NT2/D1 (cell line): ENCODE results near the gene COBL.

Experiments
- DNase-seq: peaks from one replicate; pipeline ENCODE4 v3.0.0-alpha.2; 2011; ENCODE audit warnings: low read depth, low spot score
- H3K27me3 ChIP-seq: 2 replicates; pipeline ENCODE4 v1.6.0; 2011; ENCODE audit warnings: mild to moderate bottlenecking; ENCODE audit not compliant: insufficient read length, insufficient read depth
- H3K36me3 ChIP-seq: 2 replicates; pipeline ENCODE4 v1.6.1; 2011; ENCODE audit warnings: mild to moderate bottlenecking, low read length, mixed read lengths; ENCODE audit not compliant: insufficient read depth, insufficient read length
- H3K4me1 ChIP-seq: 2 replicates; pipeline ENCODE4 v1.5.1; 2011; ENCODE audit not compliant: insufficient read depth, insufficient read length
- H3K4me3 ChIP-seq: 2 replicates; pipeline ENCODE4 v1.5.1; 2011; ENCODE audit warnings: low read depth; ENCODE audit not compliant: insufficient read length
- H3K9ac ChIP-seq: 2 replicates; pipeline ENCODE4 v1.6.0; 2011; ENCODE audit warnings: low read depth; ENCODE audit not compliant: insufficient read length
- H3K9me3 ChIP-seq: 2 replicates; pipeline ENCODE4 v1.5.1; 2011; ENCODE audit warnings: mild to moderate bottlenecking, low read length; ENCODE audit not compliant: insufficient read depth
- SUZ12 ChIP-seq: IDR thresholded peaks from 2 replicates; pipeline ENCODE4 v1.6.1; 2011; ENCODE audit not compliant: insufficient read length, insufficient read depth; ENCODE audit errors: extremely low read depth
- YY1 ChIP-seq: IDR thresholded peaks from 2 replicates; pipeline ENCODE4 v1.6.1; 2011; ENCODE audit not compliant: insufficient read length, insufficient read depth
- ZNF274 ChIP-seq: IDR thresholded peaks from 2 replicates; pipeline ENCODE4 v1.6.1; 2011; ENCODE audit warnings: mild to moderate bottlenecking, low read depth, low read length

COBL gene

GRCh38 chr7:51134013-51134441, 182.6 kb downstream of the COBL start:
- Histone ChIP-seq H3K4me3 (no peak overlapping the region), H3K36me3 (no peaks in the 10 kb centered on the region), H3K27me3 (no peaks in the 10 kb centered on the region), H3K4me1 (no peaks in the 10 kb centered on the region), H3K9me3 (peaks cover 15% of the 10 kb centered on the region; the same call in 1 of the 2 replicates), H3K9ac (no peak overlapping the region)
- TF ChIP-seq SUZ12 (no peak), ZNF274 (no peak), YY1 (no peak)
- DNase-seq: no peak

GRCh38 chr7:51132661-51133060, 183.9 kb downstream of the COBL start:
- no peak for DNase-seq
- no peaks in the 10 kb centered on the region for H3K27me3 ChIP-seq
- H3K9me3 ChIP-seq: peaks cover 15% of the 10 kb centered on the region; the same call in 1 of the 2 replicates
- no peaks in the 10 kb centered on the region for H3K4me1 ChIP-seq
- H3K4me3 ChIP-seq: no peak overlapping the region
- H3K36me3 ChIP-seq: no peaks in the 10 kb centered on the region
- no peak for TF ChIP-seq ZNF274
- TF ChIP-seq SUZ12: no peak
- TF ChIP-seq YY1: no peak
- no peak overlapping the region for H3K9ac ChIP-seq

- H3K4me1 ChIP-seq: no peaks in the 10 kb centered on the region
- peaks cover 15% of the 10 kb centered on the region; the same call in 1 of the 2 replicates for H3K9me3 ChIP-seq
- no peaks in the 10 kb centered on the region for H3K27me3 ChIP-seq
- no peak overlapping the region for H3K4me3 ChIP-seq
- DNase-seq: no peak
- no peaks in the 10 kb centered on the region for H3K36me3 ChIP-seq
- no peak overlapping the region for H3K9ac ChIP-seq
- TF ChIP-seq YY1: no peak
- TF ChIP-seq ZNF274: no peak
- TF ChIP-seq SUZ12: no peak
Observed at GRCh38 chr7:51129527-51130472, 186.8 kb downstream of the COBL start.

- H3K36me3 ChIP-seq: no peaks in the 10 kb centered on the region
- H3K4me1 ChIP-seq: no peaks in the 10 kb centered on the region
- no peaks in the 10 kb centered on the region for H3K27me3 ChIP-seq
- no peak overlapping the region for H3K4me3 ChIP-seq
- no peak for DNase-seq
- TF ChIP-seq ZNF274 (no peak), SUZ12 (no peak), YY1 (no peak)
- H3K9ac ChIP-seq: no peak overlapping the region
- H3K9me3 ChIP-seq: peaks cover 15% of the 10 kb centered on the region; the same call in 1 of the 2 replicates
Observed at GRCh38 chr7:51128545-51129435, 187.8 kb downstream of the COBL start.

GRCh38 chr7:51127618-51127904, 189.0 kb downstream of the COBL start:
- Histone ChIP-seq H3K4me1 (no peaks in the 10 kb centered on the region), H3K9me3 (0 out of 2 replicates have a peak, but pooled peaks cover 6% of the 10 kb centered on the region), H3K27me3 (no peaks in the 10 kb centered on the region), H3K36me3 (no peaks in the 10 kb centered on the region), H3K9ac (no peak overlapping the region), H3K4me3 (no peak overlapping the region)
- DNase-seq: no peak
- no peak for TF ChIP-seq YY1

GRCh38 chr7:51126813-51127617, 189.6 kb downstream of the COBL start:
- DNase-seq: no peak
- no peak overlapping the region for H3K9ac ChIP-seq
- H3K4me3 ChIP-seq: no peak overlapping the region
- H3K9me3 ChIP-seq: 0 out of 2 replicates have a peak, but pooled peaks cover under 1% of the 10 kb centered on the region
- TF ChIP-seq YY1 (no peak), ZNF274 (no peak)
- peaks cover 3% of the 10 kb centered on the region for H3K4me1 ChIP-seq
- H3K36me3 ChIP-seq: no peaks in the 10 kb centered on the region
- H3K27me3 ChIP-seq: no peaks in the 10 kb centered on the region

- no peaks in the 10 kb centered on the region for H3K27me3 ChIP-seq
- peaks cover 3% of the 10 kb centered on the region for H3K4me1 ChIP-seq
- no peak for DNase-seq
Observed at GRCh38 chr7:51126324-51126723, 190.3 kb downstream of the COBL start.

More at GRCh38 chr7:51126324-51126723, 190.3 kb downstream of the COBL start:
- Histone ChIP-seq H3K4me3 (no peak overlapping the region), H3K9ac (no peak overlapping the region), H3K36me3 (no peaks in the 10 kb centered on the region), H3K9me3 (no peaks in the 10 kb centered on the region)
- TF ChIP-seq YY1 (no peak), SUZ12 (no peak), ZNF274 (no peak)
